Osteocyte (in vitro differentiated cells): ENCODE data around the gene MTX1. TPM values are rescaled to one million over a fixed set of nuclear protein-coding genes. Genes with fewer than 3 reads are reported as not detected.
A peak's percentile ranks its signal among the peaks of the same experiment; 100 is the strongest.

Experiments
- DNase-seq: peaks from one replicate; pipeline ENCODE4 v3.0.0; 2021; ENCODE audit warnings: mixed read lengths; ENCODE audit not compliant: unreplicated experiment; ENCODE audit errors: extremely low spot score
- H3K27ac Mint-ChIP-seq: one replicate; pipeline ENCODE4 v1.8.0; 2021; ENCODE audit warnings: mild to moderate bottlenecking, mixed read lengths; ENCODE audit not compliant: unreplicated experiment
- H3K27me3 Mint-ChIP-seq: one replicate; pipeline ENCODE4 v1.8.0; 2021; ENCODE audit warnings: mixed read lengths; ENCODE audit not compliant: unreplicated experiment
- H3K36me3 Mint-ChIP-seq: one replicate; pipeline ENCODE4 v1.8.0; 2021; ENCODE audit warnings: mixed read lengths; ENCODE audit not compliant: unreplicated experiment
- H3K4me1 Mint-ChIP-seq: one replicate; pipeline ENCODE4 v1.8.0; 2021; ENCODE audit warnings: mixed read lengths; ENCODE audit not compliant: unreplicated experiment
- H3K4me3 Mint-ChIP-seq: one replicate; pipeline ENCODE4 v1.8.0; 2021; ENCODE audit warnings: mild to moderate bottlenecking, moderate library complexity, mixed read lengths; ENCODE audit not compliant: unreplicated experiment
- H3K9me3 Mint-ChIP-seq: one replicate; pipeline ENCODE4 v1.8.0; 2021; ENCODE audit warnings: mixed read lengths; ENCODE audit not compliant: unreplicated experiment
- CTCF ChIP-seq: fragments of 200-600 bp; sonication (generic); IDR thresholded peaks from 2 replicates; pipeline ENCODE4 v1.5.0; 2021; ENCODE audit warnings: antibody characterized with exemption, mild to moderate bottlenecking, moderate library complexity
- total RNA-seq: library from RNA; stranded (reverse); gene quantifications from 2 replicates; pipeline ENCODE4 v1.2.1, GENCODE V29; 2021

MTX1 gene
- total RNA-seq, 1 donor from 2014 or later, result 33.2 TPM

GRCh38 chr1:155251566-155251965 lies 43.1 kb downstream of the MTX1 start:
- Mint-ChIP-seq H3K4me3 (no peak overlapping the region), H3K36me3 (peaks cover 6% of the 10 kb centered on the region), H3K9me3 (no peaks in the 10 kb centered on the region), H3K27me3 (no peaks in the 10 kb centered on the region), H3K4me1 (peaks cover 30% of the 10 kb centered on the region), H3K27ac (no peak overlapping the region)
- no peak for TF ChIP-seq CTCF
- no peak for DNase-seq

DNA sequence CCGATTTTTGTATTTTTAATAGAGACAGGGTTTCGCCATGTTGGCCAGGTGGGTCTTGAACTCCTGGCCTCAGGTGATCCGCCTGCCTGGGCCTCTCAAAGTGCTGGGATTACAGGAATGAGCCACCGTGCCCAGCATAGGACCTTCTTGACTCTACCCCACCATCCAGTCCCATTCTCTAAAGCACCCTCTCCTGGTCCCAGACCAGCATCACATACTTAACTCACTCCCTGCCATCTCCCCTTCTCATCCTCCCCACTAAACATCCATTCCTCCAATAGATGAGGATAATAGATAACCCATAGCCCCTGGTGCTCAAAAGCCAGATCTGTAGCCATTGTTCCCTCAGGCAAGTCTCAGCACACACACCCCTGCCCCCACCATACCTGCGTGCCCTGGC lies 44.7 kb downstream of the MTX1 start:
- no peak for TF ChIP-seq CTCF
- peak overlapping the region; percentile 71 for H3K27ac Mint-ChIP-seq
- H3K27me3 Mint-ChIP-seq, result no peaks in the 10 kb centered on the region

DNA sequence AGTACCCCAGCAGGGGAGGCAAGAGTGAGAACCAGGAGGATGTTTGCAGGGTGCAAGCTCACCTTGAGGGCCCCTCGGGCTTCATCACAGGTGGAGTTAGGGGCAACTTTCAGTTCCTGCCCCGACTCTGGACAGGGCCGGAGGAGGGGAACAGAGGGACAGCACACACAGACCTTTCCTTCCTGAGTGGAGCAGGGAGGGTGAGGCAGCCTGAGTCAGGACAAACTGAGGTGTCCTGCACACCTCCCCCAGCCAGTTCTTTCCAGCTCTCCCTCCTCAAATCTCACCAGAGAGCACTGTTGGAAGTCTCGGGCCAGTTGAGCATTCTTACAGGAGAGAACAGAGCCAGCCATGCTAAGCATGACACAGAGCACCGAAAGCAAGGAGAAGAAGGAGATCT lies 45.3 kb downstream of the MTX1 start:
- Mint-ChIP-seq H3K27ac (peak overlapping the region; percentile 71), H3K36me3 (peaks cover 8% of the 10 kb centered on the region), H3K9me3 (no peaks in the 10 kb centered on the region), H3K4me3 (peak overlapping the region; percentile 79), H3K4me1 (peaks cover 33% of the 10 kb centered on the region), H3K27me3 (no peaks in the 10 kb centered on the region)
- no peak for DNase-seq
- TF ChIP-seq CTCF, result no peak

More for the DNA sequence above, 44.7 kb downstream of the MTX1 start:
- Mint-ChIP-seq H3K4me1 (peaks cover 33% of the 10 kb centered on the region), H3K9me3 (no peaks in the 10 kb centered on the region), H3K4me3 (peak overlapping the region; percentile 79), H3K36me3 (peaks cover 10% of the 10 kb centered on the region)
- DNase-seq, result no peak

- no peak for TF ChIP-seq CTCF
- Mint-ChIP-seq H3K36me3 (peaks cover 8% of the 10 kb centered on the region), H3K4me3 (peak overlapping the region; percentile 79), H3K4me1 (peaks cover 33% of the 10 kb centered on the region), H3K27ac (peak overlapping the region; percentile 71), H3K9me3 (no peaks in the 10 kb centered on the region), H3K27me3 (no peaks in the 10 kb centered on the region)
- DNase-seq, result no peak
These were observed 45.8 kb downstream of the MTX1 start for GRCh38 chr1:155254228-155254713.

DNA sequence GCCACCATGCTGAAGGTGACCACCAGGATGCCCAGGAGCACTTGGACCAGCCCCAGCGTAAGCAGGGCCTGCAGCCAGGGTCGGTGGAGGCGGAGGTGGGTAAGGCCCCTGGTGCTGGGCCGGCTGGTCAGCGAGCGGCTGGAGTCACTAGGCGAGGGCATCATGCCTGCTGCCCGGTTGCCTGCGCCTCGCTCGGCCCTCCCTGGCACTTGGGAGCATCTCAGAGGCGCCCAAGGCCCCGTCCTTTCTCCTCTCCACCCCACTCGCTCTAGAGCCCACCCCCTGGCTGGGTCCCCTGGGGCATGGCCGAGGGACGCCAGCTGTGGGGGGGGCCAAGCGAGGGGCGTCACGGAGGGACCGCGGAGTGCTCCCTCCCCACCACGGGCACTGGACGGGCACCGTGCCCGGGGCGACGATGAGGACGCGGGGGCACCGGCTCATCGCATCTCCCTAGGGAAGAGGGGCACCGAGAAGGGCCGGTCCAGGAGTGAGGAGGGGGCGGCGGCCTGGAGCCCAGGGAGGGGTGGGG lies 46.3 kb downstream of the MTX1 start:
- TF ChIP-seq CTCF, result no peak
- H3K4me3 Mint-ChIP-seq, result peak overlapping the region; percentile 79

More for the DNA sequence above, 46.3 kb downstream of the MTX1 start:
- Mint-ChIP-seq H3K9me3 (no peaks in the 10 kb centered on the region), H3K27ac (peak overlapping the region; percentile 95), H3K27me3 (no peaks in the 10 kb centered on the region), H3K36me3 (peaks cover 8% of the 10 kb centered on the region), H3K4me1 (peaks cover 33% of the 10 kb centered on the region)
- DNase-seq, result no peak
